ENCODE results near the gene SAMSN1.
A peak's percentile ranks its signal among the peaks of the same experiment; 100 is the strongest.

SAMSN1 gene

DNA sequence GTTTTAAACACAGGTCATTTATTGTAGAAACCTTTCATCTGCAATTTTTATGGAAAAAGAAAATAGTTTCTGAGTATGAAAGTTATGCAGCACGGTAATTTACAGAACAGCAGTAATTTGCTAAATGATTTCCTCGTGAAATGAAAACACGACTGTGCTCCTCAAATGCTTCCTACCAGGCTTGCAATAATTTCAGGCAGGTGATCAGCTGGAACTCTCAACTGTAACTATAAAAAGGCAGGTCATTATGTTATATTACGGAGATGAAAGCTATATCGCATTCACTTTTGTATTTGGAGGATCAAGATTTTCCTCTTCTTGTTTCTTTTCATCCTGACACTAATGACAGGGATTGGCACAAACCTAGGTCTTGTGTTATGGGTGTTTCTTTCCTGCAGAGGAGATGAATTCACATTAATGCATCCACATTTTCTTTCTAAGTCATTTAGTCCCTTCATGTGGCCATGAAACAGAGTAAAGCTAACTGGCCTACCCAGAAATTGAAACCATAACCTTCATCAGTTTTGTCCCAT lies 57.4 kb downstream of the SAMSN1 start:
- no peak overlapping the region for H3K27ac ChIP-seq (ENCODE audit: insufficient read depth in 1 of 2, low read depth in 1 of 2, low read length in 2 of 2, poor library complexity in 1 of 2, severe bottlenecking in 2 of 2)
- H3K4me1 ChIP-seq (ENCODE audit: control extremely low read depth in 1 of 4, control insufficient read depth in 4 of 4, insufficient read depth in 4 of 4, low read length in 3 of 4): peaks cover 0 to 12% (median 2%) of the 10 kb centered on the region in 4 experiments
- POLR2A ChIA-PET: no interaction called here
- CTCF ChIA-PET: no interaction called here
- 100% methylated on average over 3 of the region's 5 CpGs for WGBS (ENCODE audit: insufficient coverage)
- no peaks in the 10 kb centered on the region for H3K27me3 ChIP-seq (replicated peaks in 2 of 5; ENCODE audit: control insufficient read depth in 4 of 5, insufficient read depth in 5 of 5, low read length in 4 of 5)
- peaks cover 0 to 45% (median 6%) of the 10 kb centered on the region in 4 experiments for H3K36me3 ChIP-seq (ENCODE audit: control insufficient read depth in 4 of 4, insufficient read depth in 4 of 4, low read length in 3 of 4)
- DNase-seq: no peak
- no peak overlapping the region for H3K4me3 ChIP-seq (ENCODE audit: control insufficient read depth in 1 of 7, extremely low read depth in 1 of 7, insufficient read depth in 4 of 7, low read depth in 2 of 7, low read length in 6 of 7)
- no peaks in the 10 kb centered on the region for H3K9me3 ChIP-seq (ENCODE audit: control extremely low read depth in 1 of 5, control insufficient read depth in 4 of 5, insufficient read depth in 2 of 5, low read depth in 1 of 5, low read length in 4 of 5)

- no peaks in the 10 kb centered on the region for H3K9me3 ChIP-seq (ENCODE audit: control extremely low read depth in 1 of 5, control insufficient read depth in 4 of 5, insufficient read depth in 2 of 5, low read depth in 1 of 5, low read length in 4 of 5)
- H3K36me3 ChIP-seq (ENCODE audit: control insufficient read depth in 4 of 4, insufficient read depth in 4 of 4, low read length in 3 of 4): peaks cover 0 to 36% (median 6%) of the 10 kb centered on the region in 4 experiments
- POLR2A ChIA-PET: no interaction called here
- DNase-seq: no peak
- no peaks in the 10 kb centered on the region for H3K27me3 ChIP-seq (replicated peaks in 2 of 5; ENCODE audit: control insufficient read depth in 4 of 5, insufficient read depth in 5 of 5, low read length in 4 of 5)
- H3K27ac ChIP-seq (ENCODE audit: insufficient read depth in 1 of 2, low read depth in 1 of 2, low read length in 2 of 2, poor library complexity in 1 of 2, severe bottlenecking in 2 of 2): no peak overlapping the region
- no peak overlapping the region for H3K4me3 ChIP-seq (ENCODE audit: control insufficient read depth in 1 of 7, extremely low read depth in 1 of 7, insufficient read depth in 4 of 7, low read depth in 2 of 7, low read length in 6 of 7)
- H3K4me1 ChIP-seq (ENCODE audit: control extremely low read depth in 1 of 4, control insufficient read depth in 4 of 4, insufficient read depth in 4 of 4, low read length in 3 of 4): peaks cover 0 to 10% (median 4%) of the 10 kb centered on the region in 4 experiments
- CTCF ChIA-PET: no interaction called here
These were observed 58.4 kb downstream of the SAMSN1 start for GRCh38 chr21:14487490-14488432.

GRCh38 chr21:14486869-14487268 lies 59.2 kb downstream of the SAMSN1 start:
- no peak overlapping the region for H3K27ac ChIP-seq (ENCODE audit: insufficient read depth in 1 of 2, low read depth in 1 of 2, low read length in 2 of 2, poor library complexity in 1 of 2, severe bottlenecking in 2 of 2)
- peaks cover 5 to 15% (median 9%) of the 10 kb centered on the region in 4 experiments for H3K4me1 ChIP-seq (ENCODE audit: control extremely low read depth in 1 of 4, control insufficient read depth in 4 of 4, insufficient read depth in 4 of 4, low read length in 3 of 4)
- H3K4me3 ChIP-seq (ENCODE audit: control insufficient read depth in 1 of 7, extremely low read depth in 1 of 7, insufficient read depth in 4 of 7, low read depth in 2 of 7, low read length in 6 of 7): no peak overlapping the region
- DNase-seq: no peak
- no peaks in the 10 kb centered on the region for H3K27me3 ChIP-seq (replicated peaks in 2 of 5; ENCODE audit: control insufficient read depth in 4 of 5, insufficient read depth in 5 of 5, low read length in 4 of 5)
- peaks cover 0 to 30% (median 6%) of the 10 kb centered on the region in 4 experiments for H3K36me3 ChIP-seq (ENCODE audit: control insufficient read depth in 4 of 4, insufficient read depth in 4 of 4, low read length in 3 of 4)
- 79% methylated on average over 3 of the region's 3 CpGs for WGBS (ENCODE audit: insufficient coverage)
- ChIA-PET CTCF (no interaction called here), POLR2A (interaction anchor here (0.6 kb wide), 1 partner anchor 47 kb away, joined by 4 read pairs; no protein-coding TSS in a partner anchor)
- no peaks in the 10 kb centered on the region for H3K9me3 ChIP-seq (ENCODE audit: control extremely low read depth in 1 of 5, control insufficient read depth in 4 of 5, insufficient read depth in 2 of 5, low read depth in 1 of 5, low read length in 4 of 5)

DNA sequence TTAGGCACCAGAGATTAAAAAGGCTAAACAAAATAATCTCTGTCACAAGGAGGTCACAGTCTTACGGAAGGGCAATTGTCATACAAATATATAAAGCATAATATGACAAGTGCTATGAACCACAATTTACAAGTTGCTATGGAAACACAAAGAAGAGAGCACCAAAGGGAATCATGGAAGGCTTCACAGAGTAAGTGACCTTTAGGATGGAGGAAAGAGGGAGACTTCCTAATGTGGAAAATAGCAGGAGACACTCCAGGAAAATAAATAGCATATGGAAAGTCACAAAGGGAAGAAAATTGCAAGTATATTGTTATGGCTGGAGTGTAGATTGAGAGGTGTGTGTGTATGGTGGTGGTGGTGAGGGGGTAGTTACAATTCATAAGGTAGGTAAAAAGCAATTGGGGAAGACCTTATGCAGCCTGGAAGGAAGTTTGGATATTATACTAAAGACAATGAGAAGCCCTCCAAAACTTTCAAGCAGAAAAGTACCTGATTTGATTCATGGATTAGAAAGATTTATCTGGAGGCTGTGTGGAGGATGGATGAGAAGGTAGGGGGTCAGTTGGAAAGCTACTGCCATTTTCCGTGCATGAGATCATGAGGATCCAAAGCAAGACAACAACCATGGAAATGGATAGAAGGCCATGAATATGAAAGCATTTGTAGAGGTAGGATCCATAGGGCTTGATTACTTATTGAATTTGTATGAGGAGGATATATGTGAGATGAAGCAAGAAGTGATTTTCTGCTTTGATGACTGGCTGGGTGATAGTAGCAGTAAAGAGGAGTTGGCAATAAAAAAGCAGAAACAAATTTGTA lies 61.7 kb downstream of the SAMSN1 start:
- CTCF ChIA-PET: interaction anchor here (0.8 kb wide), 1 partner anchor 30 kb away, joined by 3 read pairs; no protein-coding TSS in a partner anchor
- no peak for DNase-seq
- no peak overlapping the region for H3K4me3 ChIP-seq (ENCODE audit: control insufficient read depth in 1 of 7, extremely low read depth in 1 of 7, insufficient read depth in 4 of 7, low read depth in 2 of 7, low read length in 6 of 7)
- 100% methylated on average over 1 of the region's 2 CpGs for WGBS (ENCODE audit: insufficient coverage)
- POLR2A ChIA-PET: no interaction called here
- peaks cover 8 to 40% (median 18%) of the 10 kb centered on the region in 4 experiments for H3K4me1 ChIP-seq (ENCODE audit: control extremely low read depth in 1 of 4, control insufficient read depth in 4 of 4, insufficient read depth in 4 of 4, low read length in 3 of 4)
- H3K27me3 ChIP-seq (replicated peaks in 2 of 5; ENCODE audit: control insufficient read depth in 4 of 5, insufficient read depth in 5 of 5, low read length in 4 of 5): no peaks in the 10 kb centered on the region
- peaks cover 0 to 18% (median 5%) of the 10 kb centered on the region in 4 experiments for H3K36me3 ChIP-seq (ENCODE audit: control insufficient read depth in 4 of 4, insufficient read depth in 4 of 4, low read length in 3 of 4)
- H3K27ac ChIP-seq (ENCODE audit: insufficient read depth in 1 of 2, low read depth in 1 of 2, low read length in 2 of 2, poor library complexity in 1 of 2, severe bottlenecking in 2 of 2): no peak overlapping the region
- H3K9me3 ChIP-seq (ENCODE audit: control extremely low read depth in 1 of 5, control insufficient read depth in 4 of 5, insufficient read depth in 2 of 5, low read depth in 1 of 5, low read length in 4 of 5): no peaks in the 10 kb centered on the region

DNA sequence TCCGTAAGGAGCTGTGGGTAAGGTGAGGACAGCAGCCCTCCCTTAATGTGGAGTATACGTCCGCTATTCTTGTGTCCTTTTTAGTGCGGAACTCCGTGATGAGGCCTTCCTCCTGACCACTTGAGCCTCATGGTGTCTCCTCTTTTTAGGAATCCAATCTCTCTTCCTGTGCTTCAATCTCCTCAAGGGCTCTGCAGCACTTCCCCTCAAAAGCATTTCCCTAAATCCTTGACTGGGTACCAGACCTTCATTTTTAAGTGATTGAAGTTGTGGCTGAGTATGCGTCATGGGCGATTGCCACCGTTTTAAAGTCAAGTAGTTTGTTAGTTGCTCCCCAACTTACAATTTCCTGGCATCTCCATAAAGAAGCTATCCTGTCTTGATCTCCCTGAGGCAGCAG lies 62.8 kb downstream of the SAMSN1 start:
- Histone ChIP-seq H3K4me3 (ENCODE audit: control insufficient read depth in 1 of 7, extremely low read depth in 1 of 7, insufficient read depth in 4 of 7, low read depth in 2 of 7, low read length in 6 of 7) (no peak overlapping the region), H3K27me3 (replicated peaks in 2 of 5; ENCODE audit: control insufficient read depth in 4 of 5, insufficient read depth in 5 of 5, low read length in 4 of 5) (no peaks in the 10 kb centered on the region), H3K4me1 (ENCODE audit: control extremely low read depth in 1 of 4, control insufficient read depth in 4 of 4, insufficient read depth in 4 of 4, low read length in 3 of 4) (peaks cover 8 to 51% (median 18%) of the 10 kb centered on the region in 4 experiments), H3K9me3 (ENCODE audit: control extremely low read depth in 1 of 5, control insufficient read depth in 4 of 5, insufficient read depth in 2 of 5, low read depth in 1 of 5, low read length in 4 of 5) (no peaks in the 10 kb centered on the region), H3K36me3 (ENCODE audit: control insufficient read depth in 4 of 4, insufficient read depth in 4 of 4, low read length in 3 of 4) (peaks cover 0 to 14% (median 4%) of the 10 kb centered on the region in 4 experiments), H3K27ac (ENCODE audit: insufficient read depth in 1 of 2, low read depth in 1 of 2, low read length in 2 of 2, poor library complexity in 1 of 2, severe bottlenecking in 2 of 2) (no peak overlapping the region)
- ChIA-PET POLR2A (no interaction called here), CTCF (interaction anchor here (0.8 kb wide), 1 partner anchor 29 kb away, joined by 3 read pairs; no protein-coding TSS in a partner anchor)
- DNase-seq: no peak
- WGBS (ENCODE audit: insufficient coverage): 87% methylated on average over 3 of the region's 8 CpGs

DNA sequence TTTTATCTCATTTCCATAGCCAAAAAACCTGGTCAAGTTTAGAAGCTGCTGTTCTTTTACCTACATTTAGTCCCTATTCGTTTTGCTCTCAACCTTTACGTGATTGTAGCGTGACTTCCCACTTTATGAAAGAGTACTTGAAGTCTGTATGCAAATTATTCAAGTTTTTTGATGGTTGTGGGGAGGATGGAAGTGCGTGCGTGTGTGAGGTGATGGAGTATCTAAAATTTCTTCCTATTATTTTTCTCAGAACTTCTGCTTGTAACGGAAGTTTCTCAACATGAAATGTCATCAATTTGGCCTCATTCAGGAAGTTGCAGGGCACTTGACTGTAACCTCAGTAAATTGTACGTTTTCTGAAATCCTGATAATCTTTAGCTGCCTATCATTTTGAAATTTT lies 64.0 kb downstream of the SAMSN1 start:
- no CpG with 5 or more reads among the region's 7 CpGs for WGBS (ENCODE audit: insufficient coverage)
- no peak overlapping the region for H3K27ac ChIP-seq (ENCODE audit: insufficient read depth in 1 of 2, low read depth in 1 of 2, low read length in 2 of 2, poor library complexity in 1 of 2, severe bottlenecking in 2 of 2)
- H3K4me3 ChIP-seq (ENCODE audit: control insufficient read depth in 1 of 7, extremely low read depth in 1 of 7, insufficient read depth in 4 of 7, low read depth in 2 of 7, low read length in 6 of 7): peak overlapping the region in 4 of 7 experiments; percentile 1 to 40 (median 20)
- no peaks in the 10 kb centered on the region for H3K9me3 ChIP-seq (ENCODE audit: control extremely low read depth in 1 of 5, control insufficient read depth in 4 of 5, insufficient read depth in 2 of 5, low read depth in 1 of 5, low read length in 4 of 5)
- no peaks in the 10 kb centered on the region for H3K27me3 ChIP-seq (replicated peaks in 2 of 5; ENCODE audit: control insufficient read depth in 4 of 5, insufficient read depth in 5 of 5, low read length in 4 of 5)
- H3K36me3 ChIP-seq (ENCODE audit: control insufficient read depth in 4 of 4, insufficient read depth in 4 of 4, low read length in 3 of 4): peaks cover 0 to 14% (median 4%) of the 10 kb centered on the region in 4 experiments
- peak; percentile 77 to 91 (median 88) for DNase-seq
- peaks cover 8 to 58% (median 18%) of the 10 kb centered on the region in 4 experiments for H3K4me1 ChIP-seq (ENCODE audit: control extremely low read depth in 1 of 4, control insufficient read depth in 4 of 4, insufficient read depth in 4 of 4, low read length in 3 of 4)
- CTCF ChIA-PET: interaction anchor here (0.7 kb wide), 1 partner anchor 65 kb away, joined by 3 read pairs; no protein-coding TSS in a partner anchor
- POLR2A ChIA-PET: no interaction called here
